ENCODE results near the gene FAM241A. TPM values are rescaled to one million over a fixed set of nuclear protein-coding genes. Genes with fewer than 3 reads are reported as not detected.

Gene FAM241A
- 1 to 10 TPM; 4.3 to 8.1 (median 4.7) TPM for total RNA-seq

- peak; percentile 98 for ATAC-seq
- whole genome bisulfite sequencing, 2 donors (ENCODE audit: low coverage in 1 of 2): 0 to 10% methylated on average over 2 to 3 of the region's 70 CpGs
Observed at GRCh38 chr4:112145326-112145789, at the start of gene FAM241A. FAM241A (plus strand) TSS chr4:112145454; CDS start chr4:112145581, 127 bp downstream.

GRCh38 chr4:112098841-112099530, 46.3 kb upstream of the FAM241A start:
- peaks cover 0 to 8% (median 0%) of the 10 kb centered on the region in 3 donors for H3K4me1 ChIP-seq
- no peak for ATAC-seq
- no peak overlapping the region for H3K4me3 ChIP-seq
- no peaks in the 10 kb centered on the region for H3K36me3 ChIP-seq
- 31 to 35% methylated on average over 3 to 4 of the region's 4 CpGs for whole genome bisulfite sequencing, 2 donors (ENCODE audit: low coverage in 1 of 2)
- no peak for TF ChIP-seq POLR2A (IDR thresholded peaks at IDR 0.05)
- no peak for TF ChIP-seq POLR2AphosphoS5 (IDR thresholded peaks at IDR 0.05)
- TF ChIP-seq CTCF (IDR thresholded peaks at IDR 0.05): no peak
- TF ChIP-seq EP300 (IDR thresholded peaks at IDR 0.05): no peak
- H3K27me3 ChIP-seq: no peaks in the 10 kb centered on the region
- no peak overlapping the region for H3K27ac ChIP-seq
- no peaks in the 10 kb centered on the region for H3K9me3 ChIP-seq

More at GRCh38 chr4:112145326-112145789, at the start of gene FAM241A:
- no peaks in the 10 kb centered on the region for H3K27me3 ChIP-seq
- peak; percentile 41 for TF ChIP-seq POLR2AphosphoS5 (IDR thresholded peaks at IDR 0.05)
- no peak for TF ChIP-seq EP300 (IDR thresholded peaks at IDR 0.05)
- peak; percentile 80 to 84 for TF ChIP-seq POLR2A (IDR thresholded peaks at IDR 0.05)
- peak within 1 kb of the TSS; percentile 98 for H3K4me3 ChIP-seq
- H3K27ac ChIP-seq: peak within 1 kb of the TSS; percentile 85 to 96 (median 94)
- H3K4me1 ChIP-seq: peaks cover 0 to 27% (median 0%) of the 10 kb centered on the region in 3 donors
- no peaks in the 10 kb centered on the region for H3K9me3 ChIP-seq
- no peaks in the 10 kb centered on the region for H3K36me3 ChIP-seq

DNA sequence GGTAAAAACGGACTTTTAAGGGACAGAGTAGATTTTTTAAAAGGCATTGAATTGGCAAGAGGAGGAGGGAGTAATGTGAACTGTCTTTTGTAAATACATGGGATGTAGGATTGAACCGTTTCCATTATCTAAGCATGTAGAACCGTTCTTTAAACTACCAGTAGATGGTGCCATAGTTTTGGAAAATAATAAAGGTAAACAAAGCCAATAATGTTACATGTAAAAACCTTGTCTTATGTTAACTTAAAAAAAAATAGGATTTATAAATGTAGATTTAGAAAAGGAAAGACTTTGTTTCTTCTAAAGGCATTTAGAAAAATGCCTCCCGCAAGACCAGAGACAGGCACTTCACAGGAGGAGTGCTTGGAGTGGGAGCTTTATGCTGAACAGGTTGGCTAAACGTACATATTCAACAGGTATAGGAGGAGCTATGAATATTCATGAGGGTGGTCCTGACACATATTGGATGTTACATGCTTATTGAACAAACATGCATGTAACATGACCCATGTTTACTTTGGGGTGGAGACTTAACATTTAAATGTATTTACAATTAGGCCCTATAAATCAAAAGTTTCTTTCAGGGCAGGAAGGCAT, 45.5 kb upstream of the FAM241A start:
- Histone ChIP-seq H3K4me3 (no peak overlapping the region), H3K4me1 (peaks cover 0 to 8% (median 0%) of the 10 kb centered on the region in 3 donors), H3K27ac (no peak overlapping the region), H3K27me3 (no peaks in the 10 kb centered on the region), H3K9me3 (no peaks in the 10 kb centered on the region), H3K36me3 (no peaks in the 10 kb centered on the region)
- WGBS, 2 donors (ENCODE audit: low coverage in 1 of 2): 6 to 15% methylated on average over 5 of the region's 5 CpGs
- ATAC-seq: peak; percentile 50
- TF ChIP-seq CTCF (IDR thresholded peaks at IDR 0.05): peak; percentile 57 to 66 (median 60)
- no peak for TF ChIP-seq POLR2AphosphoS5 (IDR thresholded peaks at IDR 0.05)

- TF ChIP-seq POLR2AphosphoS5 (IDR thresholded peaks at IDR 0.05) (no peak), POLR2A (IDR thresholded peaks at IDR 0.05) (no peak), CTCF (IDR thresholded peaks at IDR 0.05) (no peak), EP300 (IDR thresholded peaks at IDR 0.05) (no peak)
- 71 to 76% methylated on average over 5 of the region's 6 CpGs for WGBS, 2 donors (ENCODE audit: low coverage in 1 of 2)
- no peaks in the 10 kb centered on the region for H3K27me3 ChIP-seq
- H3K4me1 ChIP-seq: peaks cover 0 to 8% (median 0%) of the 10 kb centered on the region in 3 donors
- no peaks in the 10 kb centered on the region for H3K36me3 ChIP-seq
- H3K9me3 ChIP-seq: no peaks in the 10 kb centered on the region
- H3K27ac ChIP-seq: no peak overlapping the region
- H3K4me3 ChIP-seq: no peak overlapping the region
- ATAC-seq: no peak
Observed at GRCh38 chr4:112102875-112103370, 42.3 kb upstream of the FAM241A start.

DNA sequence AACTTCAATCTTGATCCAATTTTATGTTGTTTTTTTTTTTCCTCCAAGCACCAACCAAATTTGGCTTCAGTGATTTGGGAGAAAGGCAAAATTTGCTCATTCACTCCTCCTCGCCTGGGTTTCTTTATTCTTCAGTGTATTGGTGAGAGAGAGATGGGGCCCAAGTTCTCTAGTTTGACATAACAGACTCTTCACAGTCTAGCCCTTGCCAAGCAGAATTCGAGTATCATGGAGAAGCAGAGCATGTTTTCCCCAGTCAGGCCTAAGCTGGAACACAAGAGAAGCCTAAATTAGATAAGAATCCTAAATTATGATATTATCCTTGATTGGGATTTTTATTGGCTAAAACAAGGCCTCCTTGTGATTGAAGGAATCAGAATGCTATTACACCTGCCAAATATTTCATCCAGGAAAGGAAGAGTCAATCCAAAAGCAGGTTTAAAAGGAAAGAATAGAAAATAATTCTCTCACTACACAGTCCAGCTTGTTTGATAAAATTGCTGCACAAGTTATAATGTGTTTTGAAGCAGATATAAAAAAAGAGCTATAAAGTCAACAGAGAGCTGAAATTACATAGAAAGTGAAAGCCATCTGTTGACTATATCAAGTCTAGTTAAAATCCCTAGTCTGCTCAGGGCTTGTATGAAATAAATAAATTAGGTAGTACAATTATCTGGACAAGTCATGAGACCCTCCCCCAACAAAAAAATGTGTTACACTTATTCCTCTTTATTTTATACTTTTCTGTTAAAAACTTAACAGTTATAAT, 39.9 kb upstream of the FAM241A start:
- no peaks in the 10 kb centered on the region for H3K27me3 ChIP-seq
- H3K27ac ChIP-seq: no peak overlapping the region
- no peak for ATAC-seq
- H3K4me1 ChIP-seq: peaks cover 0 to 6% (median 0%) of the 10 kb centered on the region in 3 donors
- no peak for TF ChIP-seq CTCF (IDR thresholded peaks at IDR 0.05)
- TF ChIP-seq EP300 (IDR thresholded peaks at IDR 0.05): no peak
- no peak for TF ChIP-seq POLR2A (IDR thresholded peaks at IDR 0.05)
- no peak for TF ChIP-seq POLR2AphosphoS5 (IDR thresholded peaks at IDR 0.05)
- H3K9me3 ChIP-seq: no peaks in the 10 kb centered on the region
- WGBS, 2 donors (ENCODE audit: low coverage in 1 of 2): 51 to 83% methylated on average over 1 to 2 of the region's 2 CpGs
- H3K36me3 ChIP-seq: no peaks in the 10 kb centered on the region
- H3K4me3 ChIP-seq: no peak overlapping the region

Measured in gastroesophageal sphincter (tissue), 4 donors.